Body of pancreas (tissue), 4 donors: ENCODE data around the gene GTF2F1. TPM values are rescaled to one million over a fixed set of nuclear protein-coding genes. Genes with fewer than 3 reads are reported as not detected.

Experiments
- ATAC-seq: fragments of 150-250 bp; one replicate; pipeline ENCODE4 v1.9.1; 2016
- DNase-seq, 4 donors: peaks; one replicate each; pipeline ENCODE4 v3.0.0-alpha.2; 2019
- H3K27ac ChIP-seq, 4 donors: fragments of 200-600 bp; sonication (generic); 1 replicate in 3 of 4; 2 replicates in 1 of 4; pipeline versions ENCODE4 v1.5.1 to v1.6.1; 2016 to 2019; ENCODE audit warnings: mild to moderate bottlenecking in 1 of 4, mixed read lengths in 1 of 4, moderate library complexity in 1 of 4
- H3K27me3 ChIP-seq, 2 donors: fragments of 200-600 bp; sonication (generic); one replicate each; pipeline ENCODE4 v1.6.0; 2016; ENCODE audit warnings: mild to moderate bottlenecking in 1 of 2
- H3K36me3 ChIP-seq, 2 donors: fragments of 200-600 bp; sonication (generic); replicated peaks in 1 of 2; 2 replicates each; pipeline ENCODE4 v1.5.1; 2016; ENCODE audit warnings: low read depth in 2 of 2; ENCODE audit not compliant: insufficient read depth in 1 of 2
- H3K4me1 ChIP-seq: fragments of 200-600 bp; sonication (generic); one replicate; pipeline ENCODE4 v1.6.0; 2016
- H3K4me3 ChIP-seq, 2 donors: fragments of 200-600 bp; sonication (generic); 1 replicate in 1 of 2; 2 replicates in 1 of 2; pipeline ENCODE4 v1.5.1; 2016 to 2019
- H3K9me3 ChIP-seq, 3 donors: fragments of 200-600 bp; sonication (generic); 1 replicate in 2 of 3; 2 replicates in 1 of 3; pipeline ENCODE4 v1.5.1; 2016
- CTCF ChIP-seq, 7 experiments: fragments of 450-650 bp in 4 of 7; fragments of 200-600 bp in 3 of 7; sonication (generic) in 3 of 7; IDR thresholded peaks; one replicate each; pipeline ENCODE4 v1.5.1; 2016 to 2019; ENCODE audit warnings: antibody characterized with exemption in 7 of 7
- POLR2A ChIP-seq, 3 donors: fragments of 450-650 bp; IDR thresholded peaks; one replicate each; pipeline ENCODE4 v1.6.1; 2016; ENCODE audit warnings: antibody characterized with exemption in 3 of 3, mild to moderate bottlenecking in 2 of 3
- WGBS, 2 donors: methylation state at CpG; one replicate each; pipeline ENCODE4 v1.1.5; 2017; 5-methylcytosine and 5-hydroxymethylcytosine counted together
- intact Hi-C: fragments of 100-400 bp; cut with DNase I; formaldehyde crosslinking; loops from one replicate; pipeline ENCODE4 v1.15.1; 2023
- total RNA-seq, 2 donors: library from RNA; depleted of rRNA; stranded (reverse); fragments of >200 nt; gene quantifications; one replicate each; pipeline ENCODE4 v1.1.0, GENCODE V29; 2016

The GTF2F1 gene
- total RNA-seq, 2 donors from 2014 or later: 37.4 to 51.1 TPM

- H3K9me3 ChIP-seq: no peaks in the 10 kb centered on the region
- H3K36me3 ChIP-seq: peaks cover 15 to 17% of the 10 kb centered on the region in 2 donors
- H3K27me3 ChIP-seq: no peaks in the 10 kb centered on the region
- ATAC-seq (no peak), DNase-seq (no peak)
- H3K4me3 ChIP-seq: no peak overlapping the region
- 71 to 81% methylated on average over 17 to 18 of the region's 19 CpGs for WGBS, 2 donors
- no peak for TF ChIP-seq CTCF (IDR thresholded peaks at IDR 0.05)
- TF ChIP-seq POLR2A (IDR thresholded peaks at IDR 0.05): no peak
- intact Hi-C loops: no loop called here
- H3K27ac ChIP-seq: no peak overlapping the region
- H3K4me1 ChIP-seq: peaks cover 6% of the 10 kb centered on the region
Observed at GRCh38 chr19:6376512-6377190, 16.3 kb downstream of the GTF2F1 start.

GRCh38 chr19:6375411-6376010 lies 17.5 kb downstream of the GTF2F1 start, which contains the start of gene PSPN:
TSS of gene PSPN (minus strand) at chr19:6375933. CDS start at chr19:6375849, 84 bp downstream.
- TF ChIP-seq CTCF (IDR thresholded peaks at IDR 0.05) (no peak), POLR2A (IDR thresholded peaks at IDR 0.05) (no peak)
- Histone ChIP-seq H3K27ac (no peak within 1 kb of the TSS), H3K36me3 (peaks cover 5 to 9% of the 10 kb centered on the region in 2 donors), H3K4me3 (no peak within 1 kb of the TSS), H3K9me3 (no peaks in the 10 kb centered on the region), H3K27me3 (no peaks in the 10 kb centered on the region), H3K4me1 (peaks cover 6% of the 10 kb centered on the region)
- no peak for ATAC-seq
- 75 to 88% methylated on average over 4 to 24 of the region's 25 CpGs for whole genome bisulfite sequencing, 2 donors
- DNase-seq: no peak
- intact Hi-C loops: no loop called here

GRCh38 chr19:6374711-6375410 lies 18.1 kb downstream of the GTF2F1 start:
- intact Hi-C loops: no loop called here
- peaks cover 6% of the 10 kb centered on the region for H3K4me1 ChIP-seq
- peaks cover 0 to 3% of the 10 kb centered on the region in 2 donors for H3K36me3 ChIP-seq
- no peak for ATAC-seq
- WGBS, 2 donors: 90 to 98% methylated on average over 7 to 18 of the region's 29 CpGs
- no peak for TF ChIP-seq CTCF (IDR thresholded peaks at IDR 0.05)
- no peak for TF ChIP-seq POLR2A (IDR thresholded peaks at IDR 0.05)
- DNase-seq: no peak
- no peak overlapping the region for H3K4me3 ChIP-seq
- no peaks in the 10 kb centered on the region for H3K9me3 ChIP-seq
- no peaks in the 10 kb centered on the region for H3K27me3 ChIP-seq
- no peak overlapping the region for H3K27ac ChIP-seq

- H3K4me1 ChIP-seq: peaks cover 6% of the 10 kb centered on the region
Observed at GRCh38 chr19:6374161-6374709, 18.7 kb downstream of the GTF2F1 start.

More at GRCh38 chr19:6374161-6374709, 18.7 kb downstream of the GTF2F1 start:
- WGBS, 2 donors: 80 to 97% methylated on average over 6 to 28 of the region's 29 CpGs
- Histone ChIP-seq H3K27ac (peak overlapping the region in 2 of 4 donors; percentile 95 to 97), H3K4me3 (no peak overlapping the region), H3K36me3 (no peaks in the 10 kb centered on the region), H3K27me3 (no peaks in the 10 kb centered on the region), H3K9me3 (no peaks in the 10 kb centered on the region)
- intact Hi-C loops: no loop called here
- ATAC-seq: no peak
- DNase-seq: no peak
- TF ChIP-seq CTCF (IDR thresholded peaks at IDR 0.05): no peak
